NCI-H146 treated with DMSO at 0.1 percent for 48 hours (cell line): Measurements from ENCODE around the gene MICU1.
"Not testable (repeated sequence)": the region's sequence is repeated elsewhere in the genome, so short reads cannot be mapped to it uniquely, and the experiment has no call there.

Experiments used
- DNase-seq: peaks from one replicate; lab custom pipeline; 2025; ENCODE audit not compliant: unreplicated experiment; lab: John Stamatoyannopoulos, UW

Gene MICU1

GRCh38 chr10:72395581-72395980, 230.3 kb downstream of the MICU1 start:
- not testable (repeated sequence) for DNase-seq

GRCh38 chr10:72392571-72392970, 233.3 kb downstream of the MICU1 start:
- DNase-seq = no peak

- DNase-seq = no peak
These were observed 235.1 kb downstream of the MICU1 start for GRCh38 chr10:72390764-72391163.

- no peak for DNase-seq
These were observed 236.2 kb downstream of the MICU1 start for GRCh38 chr10:72389716-72390115.

GRCh38 chr10:72389014-72389413, 236.9 kb downstream of the MICU1 start:
- no peak for DNase-seq

- no peak for DNase-seq
These were observed 237.8 kb downstream of the MICU1 start for GRCh38 chr10:72388062-72388461.

- DNase-seq = no peak
These were observed 238.8 kb downstream of the MICU1 start for GRCh38 chr10:72386916-72387586.

GRCh38 chr10:72385724-72386123, 240.2 kb downstream of the MICU1 start:
- DNase-seq = no peak

- not testable (repeated sequence) for DNase-seq
These were observed 240.9 kb downstream of the MICU1 start for GRCh38 chr10:72384982-72385381.

GRCh38 chr10:72379776-72380175, 246.1 kb downstream of the MICU1 start:
- DNase-seq = no peak

- DNase-seq = no peak
These were observed 246.8 kb downstream of the MICU1 start for GRCh38 chr10:72379062-72379461.

GRCh38 chr10:72375585-72375984, 250.3 kb downstream of the MICU1 start:
- DNase-seq = no peak

- DNase-seq = no peak
These were observed 250.7 kb downstream of the MICU1 start for GRCh38 chr10:72375173-72375572.

- no peak for DNase-seq
These were observed 255.6 kb downstream of the MICU1 start for GRCh38 chr10:72370201-72370722.

GRCh38 chr10:72367301-72367960, 258.4 kb downstream of the MICU1 start:
- no peak for DNase-seq

GRCh38 chr10:72365106-72365895, 260.6 kb downstream of the MICU1 start:
- DNase-seq = no peak

- DNase-seq = peak; percentile 60
These were observed 261.6 kb downstream of the MICU1 start for GRCh38 chr10:72364239-72364777.

GRCh38 chr10:72356987-72357386, 268.9 kb downstream of the MICU1 start:
- DNase-seq = no peak

- DNase-seq = no peak
These were observed 269.8 kb downstream of the MICU1 start for GRCh38 chr10:72356115-72356514.

GRCh38 chr10:72355214-72355555, 270.7 kb downstream of the MICU1 start:
- no peak for DNase-seq

GRCh38 chr10:72354356-72355213, 271.3 kb downstream of the MICU1 start, which contains the start of gene DNAJB12:
DNAJB12 (minus strand) TSS chr10:72354919; CDS start chr10:72354897, 22 bp downstream.
- DNase-seq = peak; percentile 93
